Stimulated activated CD4-positive, alpha-beta T cell treated with anti-CD3 and anti-CD28 coated beads, TNF-alpha, amount 100 ng/mL, for 24 hours (primary cell): ENCODE data around the gene TNFRSF6B.
"Not testable (repeated sequence)": the region's sequence is repeated elsewhere in the genome, so short reads cannot be mapped to it uniquely, and the experiment has no call there.

Experiments used
- DNase-seq, 3 experiments: peaks; one replicate each; pipeline ENCODE4 v3.0.0-alpha.2; 2020; ENCODE audit warnings: low read depth in 3 of 3

TNFRSF6B gene

DNA sequence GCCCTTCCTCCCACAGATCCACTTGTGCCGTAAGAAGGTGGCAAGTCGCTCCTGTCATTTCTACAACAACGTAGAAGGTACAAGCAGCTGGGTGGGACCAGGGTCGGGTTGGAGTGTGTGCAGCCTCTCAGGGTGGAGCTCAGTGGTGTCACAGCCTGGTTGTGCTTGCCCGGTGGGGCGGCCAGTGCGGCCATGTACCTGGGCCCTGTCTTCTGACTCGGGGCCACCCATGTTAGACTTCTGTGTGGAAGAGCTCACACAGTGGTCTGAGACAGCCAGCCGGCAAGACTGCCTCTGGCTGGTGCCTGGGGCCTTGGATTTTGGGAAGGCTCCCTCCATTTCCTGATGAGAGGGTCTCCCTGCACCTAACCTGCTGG lies 33.7 kb upstream of the TNFRSF6B start:
- DNase-seq: no peak

DNA sequence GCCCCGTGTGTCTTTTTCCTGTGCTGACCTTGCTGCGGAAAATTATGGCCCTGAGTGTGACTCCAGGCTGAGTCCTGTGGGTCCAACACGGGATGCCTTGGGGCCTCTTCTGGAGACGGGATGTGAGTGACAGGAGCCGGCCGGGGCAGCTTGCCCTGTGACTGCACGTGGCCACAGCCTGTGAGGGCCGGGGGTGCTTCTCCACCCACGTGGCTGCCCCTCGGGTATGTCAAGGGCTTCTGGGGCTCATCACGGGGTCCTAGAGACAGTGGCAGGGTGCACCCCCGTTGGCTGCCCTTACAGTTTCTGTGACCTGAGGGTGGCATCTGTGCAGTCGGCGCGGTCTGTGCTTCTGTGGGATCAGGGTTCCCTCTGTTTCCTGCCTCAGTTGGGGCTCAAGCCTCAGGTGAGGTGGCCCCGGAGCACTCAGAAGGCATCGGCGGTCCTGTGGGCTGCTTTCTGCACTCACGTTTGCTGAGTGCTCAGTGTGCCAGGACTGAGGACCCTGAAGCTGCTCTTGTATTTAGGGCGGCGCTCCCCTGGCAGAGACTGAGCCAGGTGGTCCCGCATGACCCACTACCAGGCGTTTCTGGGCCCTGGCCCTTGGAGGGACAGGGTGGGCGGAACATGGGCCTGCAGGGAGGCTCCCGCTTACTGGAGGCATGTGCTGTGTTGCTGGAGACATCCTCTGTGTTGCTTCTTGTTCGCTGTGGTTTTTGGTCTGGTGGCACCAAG lies 33.0 kb upstream of the TNFRSF6B start:
- no peak for DNase-seq

DNA sequence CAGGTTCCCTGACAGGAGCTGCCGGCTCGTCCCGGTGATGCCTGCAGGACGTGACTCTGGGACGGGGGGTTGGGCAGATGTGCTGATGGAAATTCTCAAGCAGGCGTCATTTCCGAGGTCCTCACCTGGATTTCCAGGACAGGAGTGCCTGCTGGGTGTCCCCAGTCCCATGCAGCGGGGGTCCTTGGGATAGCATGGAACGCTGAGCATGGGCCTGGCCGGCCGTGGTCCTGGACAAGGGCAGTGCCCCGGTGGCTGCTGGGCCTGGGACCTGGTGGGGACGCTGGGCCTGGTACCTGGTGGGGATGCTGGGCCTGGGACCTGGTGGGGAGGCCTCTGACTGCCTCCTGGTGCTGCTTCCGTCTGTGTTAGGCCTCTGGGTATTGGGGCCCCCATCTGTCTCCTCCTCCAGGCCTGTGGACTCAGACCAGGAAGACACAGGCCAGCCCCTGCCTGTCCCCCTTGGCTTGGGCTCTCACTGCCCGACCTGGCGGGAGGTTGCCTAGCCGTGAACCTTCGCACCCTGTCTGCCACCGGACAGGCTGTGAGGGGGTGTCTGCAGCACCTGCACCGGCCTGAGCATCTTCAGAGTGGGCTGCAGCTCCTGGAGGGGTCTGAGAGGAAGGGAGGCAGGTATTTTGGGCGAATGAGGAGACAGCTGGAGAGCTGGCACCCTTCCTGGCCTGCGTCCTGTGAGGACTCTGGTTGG lies 32.2 kb upstream of the TNFRSF6B start:
- no peak for DNase-seq

DNA sequence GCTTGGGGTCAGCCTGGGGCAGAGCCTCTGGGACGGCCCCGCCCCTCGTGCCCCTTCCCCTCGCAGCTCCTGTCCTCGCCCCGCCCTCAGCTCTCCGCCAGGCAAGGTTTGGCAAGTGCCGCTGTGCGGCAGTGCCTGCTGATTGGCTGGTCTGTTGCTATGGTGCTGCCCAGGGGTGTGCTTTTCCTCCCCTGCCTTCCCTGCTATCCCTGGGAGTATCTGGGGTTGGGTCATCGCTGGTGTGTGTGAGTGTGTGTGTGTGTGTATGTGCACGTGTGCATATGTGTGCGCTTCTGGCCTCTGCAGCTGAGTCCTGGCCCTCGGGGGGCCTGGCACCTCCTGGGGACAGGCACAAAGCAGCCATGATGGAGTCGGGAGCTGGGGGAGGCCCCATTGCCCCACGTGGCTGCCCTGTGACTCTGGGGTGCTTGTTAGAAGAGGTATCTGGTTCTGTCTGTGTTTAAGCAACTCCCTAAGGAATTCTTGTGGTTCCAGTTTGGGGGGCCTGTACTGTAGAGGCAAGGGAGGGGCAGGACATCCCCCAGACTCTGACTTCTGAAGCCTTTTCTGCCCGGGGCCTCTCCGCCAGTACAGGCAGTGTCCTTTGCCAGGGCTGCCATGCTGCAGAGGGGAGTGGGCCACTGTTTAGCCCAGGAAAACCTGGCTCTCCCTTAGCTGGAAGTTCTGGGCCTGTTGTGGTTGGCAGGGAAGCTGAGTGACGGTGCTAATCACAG lies 31.4 kb upstream of the TNFRSF6B start:
- no peak for DNase-seq

DNA sequence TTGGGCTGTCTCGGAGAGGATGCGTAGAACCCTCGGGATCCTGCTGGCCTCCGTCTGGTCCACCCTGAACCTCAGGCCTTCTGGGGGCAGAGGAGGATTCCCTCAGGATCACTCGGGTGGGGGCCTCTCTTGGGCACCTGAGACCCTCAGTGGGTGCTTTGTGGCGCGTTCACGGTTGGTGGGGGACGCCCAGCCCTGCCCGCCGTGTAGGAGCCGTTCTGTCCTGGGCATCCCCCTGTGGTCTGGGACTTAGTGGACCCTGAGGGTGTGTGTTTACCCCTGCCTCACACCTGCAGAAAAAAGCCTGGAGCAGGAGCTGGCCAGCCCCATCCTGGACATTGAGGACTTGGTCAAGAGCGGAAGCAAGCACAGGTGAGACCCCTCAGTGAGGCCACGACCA lies 30.7 kb upstream of the TNFRSF6B start:
- DNase-seq: no peak

DNA sequence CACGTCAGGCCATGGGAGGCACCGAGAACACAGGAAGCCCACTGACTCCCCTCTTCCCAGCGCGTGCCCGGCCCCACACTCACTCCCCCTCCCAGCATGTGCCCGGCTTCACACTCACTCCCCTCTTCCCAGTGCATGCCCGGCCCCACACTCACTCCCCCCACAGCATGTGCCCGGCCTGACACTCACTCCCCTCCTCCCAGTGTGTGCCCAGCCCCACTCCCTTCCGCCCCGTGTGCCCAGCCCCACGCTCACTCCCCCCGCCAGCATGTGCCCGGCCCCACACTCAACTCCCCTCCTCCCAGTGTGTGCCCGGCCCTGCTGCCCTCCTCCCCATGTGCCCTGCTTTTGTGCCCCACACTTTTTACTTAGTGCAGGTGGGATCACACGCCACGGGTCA lies 28.6 kb upstream of the TNFRSF6B start:
- no peak for DNase-seq

DNA sequence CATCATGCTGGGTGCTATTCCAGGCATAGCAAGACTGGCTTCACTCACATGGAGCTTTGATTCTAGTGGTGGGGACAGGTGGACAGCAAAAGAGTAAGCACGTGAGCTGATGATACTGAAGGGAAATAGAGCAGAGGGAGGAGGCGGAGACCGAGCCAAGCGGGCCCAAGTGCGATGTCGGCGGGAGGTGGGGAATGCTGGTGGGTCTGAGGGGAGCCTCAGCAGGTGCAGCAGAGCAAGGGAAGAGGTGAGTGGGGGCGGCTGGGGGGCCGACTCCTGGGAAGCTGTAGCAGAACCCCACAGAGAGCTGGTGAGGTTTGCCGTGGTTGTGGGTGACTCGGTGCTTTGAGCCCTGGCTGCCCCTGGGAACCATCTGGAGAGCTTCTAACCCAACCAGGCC lies 28.1 kb upstream of the TNFRSF6B start:
- no peak for DNase-seq

DNA sequence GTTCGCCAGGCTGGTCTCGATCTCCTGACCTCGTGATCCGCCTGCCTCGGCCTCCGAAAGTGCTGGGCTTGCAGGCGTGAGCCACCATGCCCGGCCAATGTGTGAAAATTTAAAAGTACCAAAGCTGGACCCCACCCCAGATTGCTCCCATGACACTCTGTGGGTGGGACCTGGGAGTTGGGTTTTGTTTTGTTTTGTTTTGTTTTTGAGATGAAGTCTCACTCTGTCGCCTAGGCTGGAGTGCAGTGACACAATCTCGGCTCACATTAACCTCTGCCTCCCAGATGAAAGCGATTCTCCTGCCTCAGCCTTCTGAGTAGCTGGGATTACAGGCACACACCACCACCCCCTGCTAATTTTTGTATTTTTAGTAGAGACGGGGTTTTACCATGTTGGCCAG lies 24.8 kb upstream of the TNFRSF6B start:
- DNase-seq: not testable (repeated sequence)

DNA sequence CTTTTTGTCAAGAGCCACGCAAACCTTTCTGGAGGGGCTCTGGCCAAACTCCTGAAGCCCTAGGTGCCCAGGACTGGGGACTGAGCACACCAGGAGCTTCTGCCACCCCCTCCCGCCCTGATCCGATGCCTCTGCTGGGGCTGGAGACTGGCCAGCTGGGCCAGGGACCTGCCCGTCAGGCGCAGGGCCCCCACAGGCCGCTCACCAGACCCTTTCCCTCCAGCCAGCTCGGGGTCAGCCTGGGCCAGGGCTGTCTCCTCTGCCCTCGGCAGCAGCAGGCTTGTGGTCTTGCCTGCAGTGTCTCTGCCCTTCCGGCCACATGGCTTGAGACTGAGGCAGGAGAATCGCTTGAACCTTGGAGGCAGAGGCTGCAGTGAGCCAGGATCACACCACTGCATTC lies 23.8 kb upstream of the TNFRSF6B start:
- DNase-seq: no peak

DNA sequence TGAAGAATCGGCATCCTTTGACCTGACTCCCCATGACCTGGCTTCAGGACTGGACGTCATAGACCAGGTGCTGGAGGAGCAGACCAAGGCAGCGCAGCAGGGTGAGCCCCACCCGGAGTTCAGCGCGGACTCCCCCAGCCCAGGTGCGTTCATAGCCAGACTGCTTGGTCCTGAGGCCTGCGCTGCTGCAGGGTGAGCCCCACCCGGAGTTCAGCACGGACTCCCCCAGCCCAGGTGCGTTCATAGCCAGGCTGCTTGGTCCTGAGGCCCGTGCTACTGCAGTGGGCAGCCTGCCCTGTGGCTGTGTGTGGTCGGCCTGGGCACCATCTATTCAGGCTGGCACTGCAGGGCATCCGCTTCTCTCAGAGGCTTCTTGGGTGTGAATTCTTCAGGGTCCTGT lies 22.5 kb upstream of the TNFRSF6B start:
- no peak for DNase-seq

DNA sequence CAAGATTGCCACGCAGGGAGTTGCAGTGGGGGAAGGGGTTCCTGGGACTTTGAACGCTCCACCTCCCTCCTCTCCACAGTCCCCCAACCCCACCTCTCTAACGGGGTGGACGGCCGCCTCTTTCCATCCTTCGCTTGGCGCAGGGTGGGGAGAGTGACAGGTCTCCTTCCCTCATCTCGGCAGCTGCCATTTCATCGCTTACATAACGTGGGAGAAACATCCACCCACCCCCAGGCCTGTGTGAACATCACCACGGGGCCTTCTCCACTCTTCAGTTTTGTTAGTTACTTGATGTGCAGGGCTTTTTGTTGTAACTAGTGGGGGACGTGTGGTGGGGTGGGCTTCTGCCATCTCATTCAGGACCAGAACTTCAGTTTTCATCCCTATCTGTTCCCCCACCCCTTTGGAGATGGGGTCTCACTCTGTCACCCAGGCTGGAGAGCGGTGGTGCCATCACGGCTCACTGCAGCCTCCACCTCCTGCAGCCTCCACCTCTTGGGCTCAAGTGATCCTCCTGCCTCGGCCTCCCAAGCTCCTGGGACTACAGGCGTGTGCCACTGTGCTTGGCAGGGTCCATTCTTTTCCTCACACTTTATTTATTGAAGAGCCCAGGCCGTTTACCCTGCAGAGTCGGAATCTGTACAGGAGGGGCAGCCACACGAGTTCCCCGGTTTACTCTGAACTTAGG lies 20.6 kb upstream of the TNFRSF6B start:
- DNase-seq: no peak

DNA sequence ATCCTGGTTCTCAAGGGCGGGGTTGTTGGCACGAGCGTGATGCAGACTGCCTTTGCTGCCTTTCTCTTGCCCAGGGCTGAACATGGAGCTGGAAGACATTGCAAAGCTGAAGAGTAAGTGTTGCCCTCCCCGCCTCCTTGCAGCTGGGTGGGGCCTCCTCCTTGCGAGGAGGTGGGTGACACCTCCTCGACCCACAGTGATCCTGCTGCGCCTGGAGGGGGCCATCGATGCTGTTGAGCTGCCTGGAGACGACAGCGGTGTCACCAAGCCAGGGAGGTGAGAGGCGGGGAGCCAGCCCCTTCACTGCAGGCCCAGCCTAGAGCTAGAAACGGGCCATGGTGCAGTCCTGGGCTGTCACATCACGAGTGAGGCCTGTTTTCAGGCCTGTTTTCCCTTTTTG lies 18.4 kb upstream of the TNFRSF6B start:
- DNase-seq: no peak

DNA sequence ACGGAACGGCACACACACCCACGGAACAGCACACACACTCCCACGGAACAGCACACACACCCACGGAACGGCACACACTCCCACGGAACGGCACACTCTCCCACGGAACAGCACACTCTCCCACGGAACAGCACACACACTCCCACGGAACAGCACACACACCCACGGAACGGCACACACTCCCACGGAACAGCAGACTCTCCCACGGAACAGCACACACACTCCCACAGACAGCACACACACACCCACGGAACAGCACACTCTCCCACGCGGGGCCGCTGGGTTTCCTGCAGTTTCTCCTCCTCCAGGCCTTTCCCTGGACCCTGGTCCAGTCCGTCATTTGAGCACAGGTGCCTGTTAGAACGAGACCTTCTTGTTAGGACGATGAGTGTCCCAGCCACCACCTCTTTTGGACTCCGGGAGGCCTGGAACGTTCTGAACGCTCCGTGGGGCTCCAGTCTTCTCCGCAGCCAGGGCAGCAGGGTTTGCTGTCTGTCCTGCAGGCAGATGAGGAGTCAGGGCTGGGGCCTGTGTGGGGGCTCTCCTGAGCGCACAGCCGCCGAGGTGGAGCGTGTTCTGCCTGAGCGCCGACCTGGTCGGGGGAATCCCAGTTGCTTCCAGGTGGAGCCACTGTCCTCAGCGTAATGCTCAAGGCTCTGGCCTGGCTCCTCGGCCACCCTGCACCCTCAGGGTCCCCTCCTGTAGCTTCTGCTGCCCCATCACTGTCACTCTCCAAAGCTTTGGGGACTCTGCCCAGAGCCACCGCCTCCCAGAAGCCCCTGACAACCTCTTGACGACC lies 17.6 kb upstream of the TNFRSF6B start:
- DNase-seq: no peak

DNA sequence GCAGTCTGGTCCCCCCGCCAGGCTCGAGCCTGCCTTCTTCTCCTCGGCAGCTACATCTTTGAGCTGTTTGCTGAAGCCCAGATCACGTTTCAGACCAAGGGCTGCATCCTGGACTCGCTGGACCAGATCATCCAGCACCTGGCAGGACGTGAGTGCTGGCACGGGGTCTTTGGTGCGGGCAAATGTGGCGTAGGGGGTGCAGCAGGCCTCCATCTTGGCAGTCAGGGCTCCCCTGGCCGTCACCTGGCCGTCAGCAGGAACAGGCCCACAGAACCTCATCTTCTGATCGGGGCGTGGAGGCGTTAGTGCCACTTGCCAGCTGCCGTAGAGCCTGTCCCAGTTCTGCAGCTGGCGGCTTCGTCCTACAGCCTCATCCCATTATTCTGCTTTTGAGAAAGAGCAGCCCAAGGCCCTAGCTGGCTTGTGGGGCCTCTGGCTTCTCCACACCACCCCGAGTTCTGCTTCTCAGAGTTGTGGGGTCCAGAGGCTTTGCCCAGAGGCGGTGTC lies 16.6 kb upstream of the TNFRSF6B start:
- no peak for DNase-seq

DNA sequence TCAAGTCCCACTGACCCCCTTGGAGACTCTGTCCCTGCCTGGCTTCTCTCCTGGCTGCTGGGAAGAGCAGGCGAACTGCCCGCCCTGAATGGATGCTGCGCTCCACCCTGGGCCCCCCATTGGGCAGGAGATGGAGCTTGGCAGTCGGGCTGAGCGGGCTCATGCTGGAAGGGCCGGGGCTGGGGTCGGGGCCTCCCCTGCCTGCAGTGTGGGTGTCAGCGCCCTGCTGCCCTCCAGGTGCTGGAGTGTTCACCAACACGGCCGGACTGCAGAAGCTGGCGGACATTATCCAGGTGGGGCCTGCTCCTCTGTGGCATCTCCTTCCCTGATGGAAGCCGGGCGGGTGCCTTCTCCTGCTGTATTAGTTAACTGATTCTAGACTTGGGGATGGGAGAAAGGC lies 16.0 kb upstream of the TNFRSF6B start:
- no peak for DNase-seq

DNA sequence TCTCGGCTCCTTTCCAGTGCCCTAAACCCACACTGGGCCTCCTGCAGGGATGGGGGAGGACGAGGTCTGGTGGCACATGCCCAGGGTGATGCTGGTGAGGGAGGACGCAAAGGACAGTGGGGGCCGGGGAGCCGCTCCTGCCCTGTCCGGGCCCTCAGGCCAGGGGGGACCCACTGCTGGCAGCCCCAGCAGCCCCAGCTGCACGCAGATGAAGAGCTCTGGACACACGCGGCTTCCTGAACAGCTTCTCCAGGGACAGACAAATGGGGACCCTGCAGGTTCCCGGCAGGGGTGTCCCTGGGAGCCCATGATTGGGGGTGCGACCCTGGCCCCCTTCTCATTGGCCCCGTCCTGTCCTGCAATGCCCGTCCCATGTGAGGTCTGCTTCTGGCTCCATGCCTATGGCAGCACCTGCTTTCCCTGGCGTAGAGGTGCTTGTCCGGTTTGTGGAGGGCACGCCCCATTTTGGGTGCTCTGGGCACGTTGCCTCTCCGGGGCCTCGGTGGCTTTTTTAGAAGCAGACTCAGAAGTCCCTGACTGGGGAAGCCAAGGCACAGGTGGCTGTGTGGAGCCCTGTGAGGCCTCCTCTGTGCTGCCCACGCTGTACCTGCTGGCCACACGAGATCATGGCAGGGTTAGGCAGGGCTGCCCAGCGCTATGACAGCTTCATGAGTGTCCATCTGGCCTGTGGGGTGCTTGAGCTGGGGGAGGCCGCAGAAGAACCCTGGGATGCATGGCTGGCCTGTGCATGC lies 15.4 kb upstream of the TNFRSF6B start:
- DNase-seq: no peak

DNA sequence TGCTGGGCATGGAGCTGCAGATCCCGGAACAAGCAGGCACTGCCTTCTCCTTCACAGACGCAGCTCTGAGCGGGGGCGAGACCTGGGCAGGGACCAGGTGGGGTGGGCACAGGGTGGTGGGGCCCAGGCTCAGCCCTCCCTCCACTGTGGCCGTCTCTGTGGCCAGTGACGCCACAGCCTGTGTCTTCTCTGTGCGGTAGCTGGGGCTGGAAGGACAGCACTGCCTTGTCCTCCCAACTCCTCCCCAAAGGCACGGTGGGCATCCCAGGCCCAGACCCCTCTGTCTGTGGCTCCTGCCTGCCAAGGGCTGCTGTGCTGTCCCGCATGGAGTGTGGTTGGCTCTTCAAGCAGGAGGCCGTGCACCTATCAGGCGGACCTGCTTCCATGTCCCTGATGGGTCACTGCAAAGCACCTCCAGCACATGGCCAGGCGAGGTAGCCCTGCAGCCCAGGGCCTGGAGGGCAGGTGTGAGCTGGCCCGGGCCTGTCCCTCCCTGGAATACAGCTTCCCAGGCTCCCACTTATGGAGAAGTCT lies 14.8 kb upstream of the TNFRSF6B start:
- DNase-seq: no peak

DNA sequence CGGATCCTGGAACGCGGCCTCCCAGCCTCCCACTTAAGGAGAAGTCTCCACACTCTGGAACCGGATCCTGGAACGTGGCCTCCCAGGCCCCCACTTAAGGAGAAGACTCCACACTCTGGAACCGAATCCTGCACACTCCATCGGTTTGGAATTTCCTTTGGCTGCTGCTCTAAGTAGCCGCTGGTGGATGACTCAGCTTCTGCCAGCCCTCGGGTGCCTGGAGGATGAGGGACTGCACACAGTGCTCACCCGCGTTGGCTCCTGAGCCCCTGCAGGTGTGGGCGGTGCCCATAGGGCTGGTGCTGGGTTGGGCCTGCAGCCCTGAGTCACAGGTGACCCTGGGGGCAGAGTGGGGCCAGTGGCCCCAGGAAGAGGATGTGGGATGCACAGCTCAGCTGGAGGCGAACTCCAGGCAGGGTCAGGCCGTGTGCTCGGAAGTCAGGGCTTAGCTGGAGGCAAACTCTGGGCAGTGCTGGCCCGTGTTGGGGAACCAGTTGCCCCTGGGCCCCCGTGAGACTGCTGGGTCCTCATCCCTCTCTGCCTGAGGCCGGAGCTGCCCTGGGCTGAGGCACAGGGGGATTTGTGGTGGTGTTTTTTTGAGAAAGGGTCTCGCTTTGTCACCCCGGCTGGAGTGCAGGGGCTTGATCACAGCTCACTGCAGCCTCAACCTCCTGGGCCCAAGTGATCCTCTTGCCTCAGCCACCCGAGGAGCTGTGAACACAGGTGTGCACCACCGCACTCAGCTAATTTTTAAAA lies 13.9 kb upstream of the TNFRSF6B start:
- no peak for DNase-seq

DNA sequence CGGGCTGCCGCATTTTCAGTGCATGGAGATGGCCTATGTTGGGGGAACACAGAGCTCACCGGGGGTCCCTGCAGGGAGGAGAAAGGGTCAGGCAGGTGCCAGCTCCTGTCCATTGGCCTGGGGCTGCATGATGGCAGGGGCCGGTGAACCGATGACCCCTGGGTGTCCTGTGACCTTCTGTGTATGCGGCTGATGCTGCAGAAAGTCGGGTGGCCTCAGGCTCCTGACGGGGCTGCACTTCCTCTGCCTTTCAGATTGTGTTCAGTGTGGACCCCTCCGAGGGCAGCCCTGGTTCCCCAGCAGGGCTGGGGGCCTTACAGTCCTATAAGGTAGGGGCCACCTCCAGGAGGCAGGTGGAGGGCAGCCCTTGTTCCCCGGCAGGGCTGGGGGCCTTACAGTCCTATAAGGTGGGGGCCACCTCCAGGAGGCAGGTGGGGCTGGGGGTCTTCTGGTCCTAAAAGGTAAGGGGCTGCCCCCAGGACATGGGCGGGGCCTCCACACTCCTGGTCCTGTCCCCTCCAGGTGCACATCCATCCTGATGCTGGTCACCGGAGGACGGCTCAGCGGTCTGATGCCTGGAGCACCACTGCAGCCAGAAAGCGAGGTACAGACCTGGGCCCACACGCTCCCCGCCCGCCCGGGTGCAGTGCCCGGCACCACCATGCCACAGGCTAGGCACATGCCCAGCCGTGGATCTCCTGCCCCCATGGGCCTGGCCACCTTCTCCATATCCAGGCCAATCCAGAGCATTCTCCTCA lies 11.0 kb upstream of the TNFRSF6B start:
- no peak for DNase-seq
